Ascending aorta (tissue), 2 donors: ENCODE results near the gene RELT. TPM values are rescaled to one million over a fixed set of nuclear protein-coding genes. Genes with fewer than 3 reads are reported as not detected.

Experiments used
- DNase-seq, 2 donors: peaks; one replicate each; pipeline ENCODE4 v3.0.0-alpha.2; 2019; ENCODE audit warnings: low spot score in 2 of 2
- H3K27ac ChIP-seq, 2 donors: fragments of 200-600 bp; sonication (generic); one replicate each; pipeline ENCODE4 v1.5.1; 2016 to 2017; ENCODE audit warnings: mild to moderate bottlenecking in 1 of 2
- H3K27me3 ChIP-seq: fragments of 200-600 bp; sonication (generic); one replicate; pipeline ENCODE4 v1.5.1; 2017
- H3K36me3 ChIP-seq, 2 donors: fragments of 200-600 bp; sonication (generic); one replicate each; pipeline ENCODE4 v1.5.1; 2016
- H3K4me1 ChIP-seq, 2 donors: fragments of 200-600 bp; sonication (generic); one replicate each; pipeline ENCODE4 v1.5.1; 2016 to 2017; ENCODE audit warnings: mild to moderate bottlenecking in 1 of 2
- H3K4me3 ChIP-seq, 2 donors: fragments of 200-600 bp; sonication (generic); one replicate each; pipeline ENCODE4 v1.5.1; 2016 to 2017; ENCODE audit warnings: mild to moderate bottlenecking in 1 of 2
- H3K9me3 ChIP-seq, 2 donors: fragments of 200-600 bp; sonication (generic); one replicate each; pipeline ENCODE4 v1.5.1; 2016
- CTCF ChIP-seq, 3 experiments: fragments of 200-600 bp in 2 of 3; fragments of 450-650 bp in 1 of 3; sonication (generic) in 2 of 3; IDR thresholded peaks; one replicate each; pipeline ENCODE4 v1.5.1; 2016 to 2019; ENCODE audit warnings: antibody characterized with exemption in 3 of 3, mild to moderate bottlenecking in 1 of 3, moderate library complexity in 1 of 3
- intact Hi-C: fragments of 100-400 bp; cut with DNase I; formaldehyde crosslinking; loops from one replicate; pipeline ENCODE4 v1.15.1; 2023
- total RNA-seq: library from RNA; depleted of rRNA; stranded (reverse); fragments of >200 nt; gene quantifications from one replicate; pipeline ENCODE4 v1.1.0, GENCODE V29; 2016

Gene RELT
- total RNA-seq, 1 donor from 2014 or later, result 25.7 TPM

GRCh38 chr11:73396985-73397384 is 20.8 kb downstream of the RELT start:
- DNase-seq, result no peak

GRCh38 chr11:73397468-73398131 is 21.4 kb downstream of the RELT start:
- Histone ChIP-seq H3K4me1 (peaks cover 0 to 4% of the 10 kb centered on the region in 2 donors), H3K27ac (no peak overlapping the region), H3K36me3 (no peaks in the 10 kb centered on the region), H3K9me3 (no peaks in the 10 kb centered on the region), H3K27me3 (no peaks in the 10 kb centered on the region), H3K4me3 (no peak overlapping the region)
- DNase-seq, result no peak
- intact Hi-C loops, result no loop called here
- TF ChIP-seq CTCF (IDR thresholded peaks at IDR 0.05), result no peak

More at GRCh38 chr11:73396985-73397384, 20.8 kb downstream of the RELT start:
- intact Hi-C loops, result no loop called here
- Histone ChIP-seq H3K4me3 (no peak overlapping the region), H3K27me3 (no peaks in the 10 kb centered on the region), H3K9me3 (no peaks in the 10 kb centered on the region), H3K27ac (no peak overlapping the region), H3K4me1 (peaks cover 0 to 4% of the 10 kb centered on the region in 2 donors), H3K36me3 (no peaks in the 10 kb centered on the region)
- TF ChIP-seq CTCF (IDR thresholded peaks at IDR 0.05), result no peak

GRCh38 chr11:73398132-73398526 is 21.9 kb downstream of the RELT start:
- peaks cover 0 to 4% of the 10 kb centered on the region in 2 donors for H3K4me1 ChIP-seq
- DNase-seq, result no peak
- no peak overlapping the region for H3K4me3 ChIP-seq
- H3K9me3 ChIP-seq, result no peaks in the 10 kb centered on the region
- H3K36me3 ChIP-seq, result no peaks in the 10 kb centered on the region
- H3K27ac ChIP-seq, result no peak overlapping the region
- no peaks in the 10 kb centered on the region for H3K27me3 ChIP-seq
- TF ChIP-seq CTCF (IDR thresholded peaks at IDR 0.05), result no peak
- intact Hi-C loops, result no loop called here

GRCh38 chr11:73398721-73399120 is 22.5 kb downstream of the RELT start:
- peaks cover 0 to 4% of the 10 kb centered on the region in 2 donors for H3K4me1 ChIP-seq
- no peak overlapping the region for H3K27ac ChIP-seq
- TF ChIP-seq CTCF (IDR thresholded peaks at IDR 0.05), result no peak
- H3K27me3 ChIP-seq, result no peaks in the 10 kb centered on the region
- no peaks in the 10 kb centered on the region for H3K36me3 ChIP-seq
- DNase-seq, result no peak
- intact Hi-C loops, result no loop called here
- H3K9me3 ChIP-seq, result no peaks in the 10 kb centered on the region
- no peak overlapping the region for H3K4me3 ChIP-seq

- peak in 1 of 2 donors; percentile 58 for DNase-seq
- Histone ChIP-seq H3K36me3 (no peaks in the 10 kb centered on the region), H3K4me1 (peaks cover 0 to 4% of the 10 kb centered on the region in 2 donors), H3K4me3 (no peak overlapping the region), H3K27me3 (no peaks in the 10 kb centered on the region), H3K27ac (peak overlapping the region in 1 of 2 donors; percentile 19), H3K9me3 (no peaks in the 10 kb centered on the region)
- intact Hi-C loops, result no loop called here
- no peak for TF ChIP-seq CTCF (IDR thresholded peaks at IDR 0.05)
These were observed 23.0 kb downstream of the RELT start for GRCh38 chr11:73399159-73399590.
